Measurements from ENCODE around the gene TNS1. TPM values are rescaled to one million over a fixed set of nuclear protein-coding genes. Genes with fewer than 3 reads are reported as not detected.

Gene TNS1
- polyA plus RNA-seq, 1 of the 3 experiments (the other 2 are of a cell fraction), result 12.1 TPM

DNA sequence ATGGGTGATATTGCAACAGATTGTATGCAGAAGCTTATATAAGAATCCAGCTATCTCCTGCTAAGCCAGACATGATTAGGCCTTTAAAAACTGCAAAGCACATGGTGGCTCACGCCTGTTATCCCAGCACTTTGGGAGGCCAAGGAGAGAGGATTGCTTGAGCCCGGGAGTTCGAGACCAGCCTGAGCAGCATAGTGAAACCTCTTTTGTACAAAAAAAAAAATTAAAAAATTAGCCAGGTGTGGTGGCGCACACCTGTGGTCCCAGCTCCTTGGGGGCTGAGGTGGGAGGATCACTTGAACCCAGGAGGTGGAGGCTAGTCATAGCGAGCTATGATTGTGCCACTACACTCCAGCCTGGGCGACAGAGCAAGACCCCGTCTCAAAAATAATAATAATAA, 204.6 kb downstream of the TNS1 start:
- whole genome bisulfite sequencing (ENCODE audit: low lambda C conversion rate), result over 99% methylated on average over 7 of the region's 7 CpGs
- no peak overlapping the region for H2AFZ ChIP-seq (ENCODE audit: low read depth)
- no peaks in the 10 kb centered on the region for H3K9me2 ChIP-seq
- TF ChIP-seq NFIC (IDR thresholded peaks at IDR 0.05; ENCODE audit: borderline replicate concordance), result no peak
- TF ChIP-seq RAD21 (IDR thresholded peaks at IDR 0.05; ENCODE audit: low read length), result no peak
- TF ChIP-seq TCF12 (IDR thresholded peaks at IDR 0.05), result no peak
- no peak for TF ChIP-seq ELF1 (IDR thresholded peaks at IDR 0.05)
- TF ChIP-seq JUND (IDR thresholded peaks at IDR 0.05), result no peak
- TF ChIP-seq SMC3 (IDR thresholded peaks at IDR 0.05; ENCODE audit: low read depth, low read length), result no peak
- no peak for TF ChIP-seq TEAD4 (IDR thresholded peaks at IDR 0.05; ENCODE audit: borderline replicate concordance, insufficient read depth)
- no peaks in the 10 kb centered on the region for H4K20me1 ChIP-seq (ENCODE audit: insufficient read depth)
- H3F3A ChIP-seq (replicated peaks; ENCODE audit: insufficient read depth), result peaks cover 42% of the 10 kb centered on the region
- H3K9ac ChIP-seq, result no peak overlapping the region
- no peaks in the 10 kb centered on the region for H3K27me3 ChIP-seq (ENCODE audit: insufficient read depth)
- ChIA-PET CTCF (interaction anchor here (1.9 to 18.5 kb wide), 4 partner anchors 9 to 196 kb away, joined by 7 to 666 read pairs (median 98); partner anchors contain the start of gene TNS1), POLR2A (no interaction called here)
- H3K4me2 ChIP-seq, result no peak overlapping the region
- no peak overlapping the region for H3K27ac ChIP-seq (ENCODE audit: low read depth in 2 of 2, low read length in 1 of 2)
- peaks cover 0 to 19% of the 10 kb centered on the region in 2 experiments; a peak in 1 of 4 replicates for H3K4me1 ChIP-seq (ENCODE audit: control insufficient read depth in 1 of 2, insufficient read depth in 2 of 2, low read depth in 1 of 2, low read length in 1 of 2)
- no peaks in the 10 kb centered on the region for H3K79me2 ChIP-seq (ENCODE audit: insufficient read depth)
- no peak overlapping the region for H3K4me3 ChIP-seq (ENCODE audit: low read depth in 2 of 2, low read length in 1 of 2)
- H3K9me3 ChIP-seq, result no peaks in the 10 kb centered on the region
- no peak for DNase-seq
- peaks cover 5 to 19% of the 10 kb centered on the region in 2 experiments for H3K36me3 ChIP-seq (replicated peaks in 1 of 2; ENCODE audit: control insufficient read depth in 1 of 2, insufficient read depth in 2 of 2, low read length in 1 of 2)

DNA sequence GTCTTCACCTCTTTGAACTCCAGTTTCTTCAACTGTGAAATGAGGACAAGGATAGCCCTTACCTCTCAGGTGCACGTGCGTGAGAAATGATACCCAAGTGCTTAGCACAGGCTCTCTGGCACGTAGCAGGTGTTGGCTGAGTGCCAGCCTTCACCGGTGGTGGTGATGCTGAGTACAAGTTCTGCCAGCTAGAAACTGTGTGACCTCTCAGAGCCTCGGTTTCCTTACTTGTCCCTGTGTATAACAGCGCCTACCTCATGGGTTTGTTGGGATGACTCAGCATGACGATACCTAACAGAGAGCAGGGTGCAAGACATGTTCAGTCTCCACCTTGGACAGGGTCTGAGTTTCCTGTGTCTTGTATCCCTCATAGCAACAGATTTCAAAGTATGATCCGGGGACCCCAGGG, 205.1 kb downstream of the TNS1 start:
- H3K27me3 ChIP-seq (ENCODE audit: insufficient read depth), result no peaks in the 10 kb centered on the region
- TF ChIP-seq, protein P1, sequence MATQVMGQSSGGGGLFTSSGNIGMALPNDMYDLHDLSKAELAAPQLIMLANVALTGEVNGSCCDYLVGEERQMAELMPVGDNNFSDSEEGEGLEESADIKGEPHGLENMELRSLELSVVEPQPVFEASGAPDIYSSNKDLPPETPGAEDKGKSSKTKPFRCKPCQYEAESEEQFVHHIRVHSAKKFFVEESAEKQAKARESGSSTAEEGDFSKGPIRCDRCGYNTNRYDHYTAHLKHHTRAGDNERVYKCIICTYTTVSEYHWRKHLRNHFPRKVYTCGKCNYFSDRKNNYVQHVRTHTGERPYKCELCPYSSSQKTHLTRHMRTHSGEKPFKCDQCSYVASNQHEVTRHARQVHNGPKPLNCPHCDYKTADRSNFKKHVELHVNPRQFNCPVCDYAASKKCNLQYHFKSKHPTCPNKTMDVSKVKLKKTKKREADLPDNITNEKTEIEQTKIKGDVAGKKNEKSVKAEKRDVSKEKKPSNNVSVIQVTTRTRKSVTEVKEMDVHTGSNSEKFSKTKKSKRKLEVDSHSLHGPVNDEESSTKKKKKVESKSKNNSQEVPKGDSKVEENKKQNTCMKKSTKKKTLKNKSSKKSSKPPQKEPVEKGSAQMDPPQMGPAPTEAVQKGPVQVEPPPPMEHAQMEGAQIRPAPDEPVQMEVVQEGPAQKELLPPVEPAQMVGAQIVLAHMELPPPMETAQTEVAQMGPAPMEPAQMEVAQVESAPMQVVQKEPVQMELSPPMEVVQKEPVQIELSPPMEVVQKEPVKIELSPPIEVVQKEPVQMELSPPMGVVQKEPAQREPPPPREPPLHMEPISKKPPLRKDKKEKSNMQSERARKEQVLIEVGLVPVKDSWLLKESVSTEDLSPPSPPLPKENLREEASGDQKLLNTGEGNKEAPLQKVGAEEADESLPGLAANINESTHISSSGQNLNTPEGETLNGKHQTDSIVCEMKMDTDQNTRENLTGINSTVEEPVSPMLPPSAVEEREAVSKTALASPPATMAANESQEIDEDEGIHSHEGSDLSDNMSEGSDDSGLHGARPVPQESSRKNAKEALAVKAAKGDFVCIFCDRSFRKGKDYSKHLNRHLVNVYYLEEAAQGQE (IDR thresholded peaks at IDR 0.05; ENCODE audit: low read depth, low read length), result peak; percentile 50; the same call in 1 of the 2 replicates
- no peak for TF ChIP-seq RAD21 (IDR thresholded peaks at IDR 0.05; ENCODE audit: low read length)
- no peak for TF ChIP-seq RCOR1 (IDR thresholded peaks at IDR 0.05; ENCODE audit: low read length)
- TF ChIP-seq NFIC (IDR thresholded peaks at IDR 0.05; ENCODE audit: borderline replicate concordance), result 0 out of 2 replicates have a peak, but pooled peaks have one; percentile 19
- no peak for TF ChIP-seq EZH2phosphoT487 (IDR thresholded peaks at IDR 0.05; ENCODE audit: borderline replicate concordance, low read depth)
- no peak for TF ChIP-seq TCF12 (IDR thresholded peaks at IDR 0.05)
- no peak for TF ChIP-seq FOSL2 (IDR thresholded peaks at IDR 0.05; ENCODE audit: borderline replicate concordance, low read depth)
- peak; percentile 13 for DNase-seq
- 96% methylated on average over 6 of the region's 8 CpGs for WGBS (ENCODE audit: low lambda C conversion rate)
- H3K4me3 ChIP-seq (ENCODE audit: low read depth in 2 of 2, low read length in 1 of 2), result no peak overlapping the region
- H3K9me3 ChIP-seq, result no peaks in the 10 kb centered on the region
- H3K4me2 ChIP-seq, result no peak overlapping the region
- POLR2A ChIA-PET, result no interaction called here
- H2AFZ ChIP-seq (ENCODE audit: low read depth), result no peak overlapping the region
- peaks cover 47% of the 10 kb centered on the region for H3F3A ChIP-seq (replicated peaks; ENCODE audit: insufficient read depth)
- H4K20me1 ChIP-seq (ENCODE audit: insufficient read depth), result no peaks in the 10 kb centered on the region
- CTCF ChIA-PET, result interaction anchor here (0.9 to 18.5 kb wide), 5 partner anchors 9 to 197 kb away, joined by 3 to 666 read pairs (median 25); partner anchors contain the start of gene TNS1
- peaks cover 0 to 19% of the 10 kb centered on the region in 2 experiments; a peak in 1 of 4 replicates for H3K4me1 ChIP-seq (ENCODE audit: control insufficient read depth in 1 of 2, insufficient read depth in 2 of 2, low read depth in 1 of 2, low read length in 1 of 2)
- H3K9ac ChIP-seq, result no peak overlapping the region
- no peaks in the 10 kb centered on the region for H3K9me2 ChIP-seq
- H3K36me3 ChIP-seq (replicated peaks in 1 of 2; ENCODE audit: control insufficient read depth in 1 of 2, insufficient read depth in 2 of 2, low read length in 1 of 2), result peaks cover 2 to 15% of the 10 kb centered on the region in 2 experiments
- no peak overlapping the region for H3K27ac ChIP-seq (ENCODE audit: low read depth in 2 of 2, low read length in 1 of 2)
- H3K79me2 ChIP-seq (ENCODE audit: insufficient read depth), result no peaks in the 10 kb centered on the region
